Measurements from ENCODE around the gene EML1.
A peak's percentile ranks its signal among the peaks of the same experiment; 100 is the strongest.

Gene EML1

DNA sequence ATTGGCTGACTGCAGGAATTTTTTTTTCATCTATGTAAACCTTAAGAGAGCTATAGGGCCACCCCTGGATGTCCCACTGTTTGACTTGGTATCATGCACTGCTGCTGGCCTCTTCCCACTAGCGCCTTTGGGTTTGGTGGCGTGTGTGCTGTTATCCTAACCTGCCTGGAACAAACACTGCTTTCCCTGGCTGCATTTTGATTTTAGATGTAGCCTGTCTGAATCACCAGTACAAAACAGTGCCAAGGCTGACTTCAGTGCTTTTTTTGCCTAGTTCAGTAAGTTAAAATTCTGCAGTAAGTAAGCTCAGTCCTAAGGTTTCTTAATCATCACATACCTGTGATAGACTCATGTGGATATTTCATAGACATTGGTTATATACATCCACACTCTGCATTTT is 99.2 kb downstream of the EML1 start:
- ChIA-PET POLR2A (no interaction called here), CTCF (interaction anchor here (0.9 kb wide), 1 partner anchor 159 kb away, joined by 3 read pairs; no protein-coding TSS in a partner anchor)
- no peak for DNase-seq
- Histone ChIP-seq H3K4me1 (ENCODE audit: control extremely low read depth in 1 of 4, control insufficient read depth in 4 of 4, insufficient read depth in 4 of 4, low read length in 3 of 4) (no peaks in the 10 kb centered on the region), H3K27me3 (replicated peaks in 2 of 5; ENCODE audit: control insufficient read depth in 4 of 5, insufficient read depth in 5 of 5, low read length in 4 of 5) (peaks cover 0 to 22% (median 14%) of the 10 kb centered on the region in 5 experiments), H3K9me3 (ENCODE audit: control extremely low read depth in 1 of 5, control insufficient read depth in 4 of 5, insufficient read depth in 2 of 5, low read depth in 1 of 5, low read length in 4 of 5) (no peaks in the 10 kb centered on the region), H3K4me3 (ENCODE audit: control insufficient read depth in 1 of 7, extremely low read depth in 1 of 7, insufficient read depth in 4 of 7, low read depth in 2 of 7, low read length in 6 of 7) (no peak overlapping the region), H3K27ac (ENCODE audit: insufficient read depth in 1 of 2, low read depth in 1 of 2, low read length in 2 of 2, poor library complexity in 1 of 2, severe bottlenecking in 2 of 2) (no peak overlapping the region), H3K36me3 (ENCODE audit: control insufficient read depth in 4 of 4, insufficient read depth in 4 of 4, low read length in 3 of 4) (no peaks in the 10 kb centered on the region)
- WGBS (ENCODE audit: insufficient coverage) = 100% methylated on average over 1 of the region's 2 CpGs

- Histone ChIP-seq H3K4me1 (ENCODE audit: control extremely low read depth in 1 of 4, control insufficient read depth in 4 of 4, insufficient read depth in 4 of 4, low read length in 3 of 4) (no peaks in the 10 kb centered on the region), H3K27me3 (replicated peaks in 2 of 5; ENCODE audit: control insufficient read depth in 4 of 5, insufficient read depth in 5 of 5, low read length in 4 of 5) (peaks cover 0 to 11% (median 5%) of the 10 kb centered on the region in 5 experiments), H3K27ac (ENCODE audit: insufficient read depth in 1 of 2, low read depth in 1 of 2, low read length in 2 of 2, poor library complexity in 1 of 2, severe bottlenecking in 2 of 2) (no peak overlapping the region), H3K9me3 (ENCODE audit: control extremely low read depth in 1 of 5, control insufficient read depth in 4 of 5, insufficient read depth in 2 of 5, low read depth in 1 of 5, low read length in 4 of 5) (no peaks in the 10 kb centered on the region), H3K4me3 (ENCODE audit: control insufficient read depth in 1 of 7, extremely low read depth in 1 of 7, insufficient read depth in 4 of 7, low read depth in 2 of 7, low read length in 6 of 7) (no peak overlapping the region), H3K36me3 (ENCODE audit: control insufficient read depth in 4 of 4, insufficient read depth in 4 of 4, low read length in 3 of 4) (no peaks in the 10 kb centered on the region)
- POLR2A ChIA-PET = no interaction called here
- CTCF ChIA-PET = interaction anchor here (1.0 to 2.2 kb wide), 3 partner anchors 9 to 291 kb away, joined by 3 to 7 read pairs (median 4); no protein-coding TSS in a partner anchor
- no CpG with 5 or more reads among the region's 3 CpGs for WGBS (ENCODE audit: insufficient coverage)
- DNase-seq = no peak
Observed at GRCh38 chr14:99896361-99896760, 103.1 kb downstream of the EML1 start.

DNA sequence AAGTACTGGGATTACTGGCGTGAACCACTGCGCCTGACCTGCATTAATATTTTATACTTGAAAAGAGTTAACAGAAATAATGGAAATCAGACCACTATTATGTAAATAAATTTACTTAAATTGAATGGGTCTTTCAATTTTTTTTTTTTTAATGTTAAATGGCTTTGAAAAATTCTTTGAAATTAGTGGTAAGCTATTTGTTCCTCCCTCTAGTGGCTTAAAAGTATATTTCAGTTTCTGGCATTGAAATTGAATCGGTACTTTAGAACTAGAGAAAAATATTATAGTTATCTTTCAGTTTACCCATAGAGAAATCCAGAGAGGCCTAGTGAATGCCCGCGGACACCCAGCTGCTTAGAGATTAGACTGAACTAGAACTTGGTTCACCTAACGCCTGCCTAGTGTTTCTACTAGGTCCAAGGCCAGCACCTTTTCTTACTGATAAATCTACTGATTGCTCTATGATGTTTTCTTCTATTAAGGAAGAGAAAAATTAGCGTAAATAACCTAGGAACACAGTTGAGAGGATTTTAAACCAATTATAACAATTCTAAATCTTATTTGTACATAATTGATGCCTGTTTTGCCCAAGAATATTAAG is 106.5 kb downstream of the EML1 start:
- no peaks in the 10 kb centered on the region for H3K36me3 ChIP-seq (ENCODE audit: control insufficient read depth in 4 of 4, insufficient read depth in 4 of 4, low read length in 3 of 4)
- no peak overlapping the region for H3K4me3 ChIP-seq (ENCODE audit: control insufficient read depth in 1 of 7, extremely low read depth in 1 of 7, insufficient read depth in 4 of 7, low read depth in 2 of 7, low read length in 6 of 7)
- peaks cover 0 to 8% (median 0%) of the 10 kb centered on the region in 5 experiments for H3K9me3 ChIP-seq (ENCODE audit: control extremely low read depth in 1 of 5, control insufficient read depth in 4 of 5, insufficient read depth in 2 of 5, low read depth in 1 of 5, low read length in 4 of 5)
- H3K4me1 ChIP-seq (ENCODE audit: control extremely low read depth in 1 of 4, control insufficient read depth in 4 of 4, insufficient read depth in 4 of 4, low read length in 3 of 4) = no peaks in the 10 kb centered on the region
- ChIA-PET CTCF (interaction anchor here (1.1 to 2.0 kb wide), 6 partner anchors 10 to 46 kb away, joined by 4 to 7 read pairs (median 4); no protein-coding TSS in a partner anchor), POLR2A (no interaction called here)
- H3K27ac ChIP-seq (ENCODE audit: insufficient read depth in 1 of 2, low read depth in 1 of 2, low read length in 2 of 2, poor library complexity in 1 of 2, severe bottlenecking in 2 of 2) = no peak overlapping the region
- H3K27me3 ChIP-seq (replicated peaks in 2 of 5; ENCODE audit: control insufficient read depth in 4 of 5, insufficient read depth in 5 of 5, low read length in 4 of 5) = peaks cover 0 to 3% (median 2%) of the 10 kb centered on the region in 5 experiments
- WGBS (ENCODE audit: insufficient coverage) = 81% methylated on average over 3 of the region's 7 CpGs
- DNase-seq = peak; percentile 19 to 50 (median 45)

DNA sequence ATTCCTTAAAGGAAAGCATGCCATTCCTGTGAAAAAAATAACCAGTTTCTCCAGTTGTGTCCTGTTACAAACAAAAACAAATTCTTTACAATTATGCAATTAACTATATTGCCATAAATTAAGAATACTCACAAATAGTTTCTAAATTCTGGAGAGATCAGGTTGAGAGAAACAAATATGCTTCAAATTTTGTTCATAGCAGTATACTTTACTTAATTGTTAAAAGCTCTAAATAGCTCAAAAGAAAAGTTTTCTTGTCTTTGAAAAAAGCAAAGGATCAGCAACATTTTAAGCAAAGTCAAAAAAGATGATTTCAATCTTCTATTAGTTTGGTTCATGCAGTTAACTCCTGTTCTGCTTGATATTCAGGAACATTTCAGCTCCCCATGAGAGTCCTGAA is 109.7 kb downstream of the EML1 start:
- no peak overlapping the region for H3K4me3 ChIP-seq (ENCODE audit: control insufficient read depth in 1 of 7, extremely low read depth in 1 of 7, insufficient read depth in 4 of 7, low read depth in 2 of 7, low read length in 6 of 7)
- no peak overlapping the region for H3K27ac ChIP-seq (ENCODE audit: insufficient read depth in 1 of 2, low read depth in 1 of 2, low read length in 2 of 2, poor library complexity in 1 of 2, severe bottlenecking in 2 of 2)
- ChIA-PET POLR2A (no interaction called here), CTCF (no interaction called here)
- H3K27me3 ChIP-seq (replicated peaks in 2 of 5; ENCODE audit: control insufficient read depth in 4 of 5, insufficient read depth in 5 of 5, low read length in 4 of 5) = peaks cover 0 to 5% (median 0%) of the 10 kb centered on the region in 5 experiments
- no peak for DNase-seq
- no peaks in the 10 kb centered on the region for H3K4me1 ChIP-seq (ENCODE audit: control extremely low read depth in 1 of 4, control insufficient read depth in 4 of 4, insufficient read depth in 4 of 4, low read length in 3 of 4)
- H3K9me3 ChIP-seq (ENCODE audit: control extremely low read depth in 1 of 5, control insufficient read depth in 4 of 5, insufficient read depth in 2 of 5, low read depth in 1 of 5, low read length in 4 of 5) = peaks cover 0 to 8% (median 0%) of the 10 kb centered on the region in 5 experiments
- no peaks in the 10 kb centered on the region for H3K36me3 ChIP-seq (ENCODE audit: control insufficient read depth in 4 of 4, insufficient read depth in 4 of 4, low read length in 3 of 4)

DNA sequence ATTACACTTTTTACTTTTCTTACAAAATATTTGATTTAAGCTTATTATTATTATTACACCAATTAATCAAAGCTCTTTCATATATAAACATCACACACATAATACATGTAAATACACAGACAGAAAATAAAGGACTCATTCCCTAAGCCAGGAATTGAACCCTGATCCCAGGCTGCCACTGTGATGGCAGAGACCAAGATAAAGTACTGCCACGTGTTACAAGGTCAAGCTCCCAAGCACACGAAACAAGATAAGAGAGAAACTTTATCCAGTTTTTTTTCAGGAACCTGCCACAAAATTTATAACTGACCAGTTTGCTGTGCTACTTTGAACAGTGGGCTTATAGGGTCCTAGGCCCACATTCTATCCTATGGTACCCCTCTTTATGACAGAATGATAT is 111.3 kb downstream of the EML1 start:
- Histone ChIP-seq H3K9me3 (ENCODE audit: control extremely low read depth in 1 of 5, control insufficient read depth in 4 of 5, insufficient read depth in 2 of 5, low read depth in 1 of 5, low read length in 4 of 5) (peaks cover 0 to 8% (median 0%) of the 10 kb centered on the region in 5 experiments), H3K27me3 (replicated peaks in 2 of 5; ENCODE audit: control insufficient read depth in 4 of 5, insufficient read depth in 5 of 5, low read length in 4 of 5) (peaks cover 0 to 12% (median 0%) of the 10 kb centered on the region in 5 experiments), H3K36me3 (ENCODE audit: control insufficient read depth in 4 of 4, insufficient read depth in 4 of 4, low read length in 3 of 4) (no peaks in the 10 kb centered on the region), H3K27ac (ENCODE audit: insufficient read depth in 1 of 2, low read depth in 1 of 2, low read length in 2 of 2, poor library complexity in 1 of 2, severe bottlenecking in 2 of 2) (no peak overlapping the region), H3K4me3 (ENCODE audit: control insufficient read depth in 1 of 7, extremely low read depth in 1 of 7, insufficient read depth in 4 of 7, low read depth in 2 of 7, low read length in 6 of 7) (no peak overlapping the region), H3K4me1 (ENCODE audit: control extremely low read depth in 1 of 4, control insufficient read depth in 4 of 4, insufficient read depth in 4 of 4, low read length in 3 of 4) (no peaks in the 10 kb centered on the region)
- CTCF ChIA-PET = interaction anchor here (0.7 to 1.5 kb wide), 2 partner anchors 42 to 1597 kb away, joined by 3 to 5 read pairs; no protein-coding TSS in a partner anchor
- POLR2A ChIA-PET = no interaction called here
- 89% methylated on average over 2 of the region's 2 CpGs for WGBS (ENCODE audit: insufficient coverage)
- DNase-seq = no peak

DNA sequence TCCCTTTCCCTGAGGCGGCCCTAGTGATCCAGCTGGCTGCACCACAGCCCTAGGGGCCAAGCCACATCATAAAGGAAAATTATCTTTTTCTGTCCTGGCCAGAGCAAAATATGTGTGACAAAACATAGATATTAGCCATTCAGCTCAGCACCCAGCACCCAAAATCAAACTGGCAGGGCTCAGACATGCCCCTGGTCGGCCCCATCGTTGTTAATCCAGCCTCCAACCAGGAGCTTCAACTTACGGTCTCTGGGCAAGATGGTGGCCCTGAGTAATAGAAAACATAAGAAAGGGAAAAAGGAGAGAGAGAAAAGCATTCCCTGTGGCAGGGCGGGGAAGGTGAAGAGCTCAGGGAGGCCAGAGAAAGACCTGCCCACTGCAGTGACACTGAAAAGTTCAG is 111.9 kb downstream of the EML1 start:
- 84% methylated on average over 2 of the region's 5 CpGs for WGBS (ENCODE audit: insufficient coverage)
- POLR2A ChIA-PET = no interaction called here

DNA sequence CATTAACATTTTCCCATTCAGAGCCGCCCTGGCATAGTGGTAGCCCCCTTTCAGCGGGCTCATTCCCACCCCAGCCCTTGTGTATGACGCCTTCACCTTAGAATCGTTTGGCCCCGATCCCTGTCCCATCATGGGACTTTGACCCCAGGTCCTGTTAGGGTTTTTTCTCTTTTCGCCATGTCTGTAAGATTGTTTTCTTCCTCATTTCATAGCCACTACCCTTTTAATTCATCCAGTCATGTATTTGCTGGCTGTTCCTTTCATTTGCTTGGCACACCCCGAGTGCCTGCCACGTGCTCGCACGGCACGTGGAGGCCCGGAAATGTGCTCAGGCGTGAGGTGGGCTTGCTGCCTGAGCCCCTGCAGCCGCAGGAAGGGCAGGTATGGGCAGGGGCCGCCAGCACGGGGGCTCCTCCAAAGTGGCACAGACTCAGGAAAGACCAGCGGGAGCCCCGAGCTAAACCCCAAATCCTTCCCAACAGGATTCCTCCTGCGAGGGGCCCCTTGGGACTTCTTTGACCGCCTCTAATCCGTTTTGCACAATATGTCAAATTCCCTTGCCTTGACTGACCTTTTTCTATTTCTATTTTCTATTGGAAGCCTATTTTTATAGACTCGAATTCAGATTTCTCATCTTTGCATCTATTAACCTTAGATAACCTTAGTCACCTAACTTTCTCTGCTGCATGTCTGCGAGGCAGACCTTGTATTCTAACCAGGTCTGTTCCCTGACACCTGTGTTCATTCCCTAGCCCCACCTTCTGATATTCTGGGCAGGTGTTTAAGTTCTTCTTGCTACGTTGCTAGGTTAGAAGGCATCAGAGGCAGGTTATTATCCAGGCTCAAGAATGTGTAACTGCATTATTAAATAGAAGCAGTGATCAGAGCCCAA is 114.8 kb downstream of the EML1 start:
- Histone ChIP-seq H3K27me3 (replicated peaks in 2 of 5; ENCODE audit: control insufficient read depth in 4 of 5, insufficient read depth in 5 of 5, low read length in 4 of 5) (peaks cover 0 to 40% (median 10%) of the 10 kb centered on the region in 5 experiments), H3K4me3 (ENCODE audit: control insufficient read depth in 1 of 7, extremely low read depth in 1 of 7, insufficient read depth in 4 of 7, low read depth in 2 of 7, low read length in 6 of 7) (no peak overlapping the region), H3K4me1 (ENCODE audit: control extremely low read depth in 1 of 4, control insufficient read depth in 4 of 4, insufficient read depth in 4 of 4, low read length in 3 of 4) (no peaks in the 10 kb centered on the region), H3K9me3 (ENCODE audit: control extremely low read depth in 1 of 5, control insufficient read depth in 4 of 5, insufficient read depth in 2 of 5, low read depth in 1 of 5, low read length in 4 of 5) (peaks cover 0 to 1% (median 0%) of the 10 kb centered on the region in 5 experiments), H3K36me3 (ENCODE audit: control insufficient read depth in 4 of 4, insufficient read depth in 4 of 4, low read length in 3 of 4) (no peaks in the 10 kb centered on the region), H3K27ac (ENCODE audit: insufficient read depth in 1 of 2, low read depth in 1 of 2, low read length in 2 of 2, poor library complexity in 1 of 2, severe bottlenecking in 2 of 2) (no peak overlapping the region)
- ChIA-PET POLR2A (no interaction called here), CTCF (no interaction called here)
- 96% methylated on average over 23 of the region's 24 CpGs for WGBS (ENCODE audit: insufficient coverage)
- no peak for DNase-seq

More for the DNA sequence above, 111.9 kb downstream of the EML1 start:
- CTCF ChIA-PET = interaction anchor here (1.5 kb wide), 1 partner anchor 42 kb away, joined by 5 read pairs; no protein-coding TSS in a partner anchor
- H3K27ac ChIP-seq (ENCODE audit: insufficient read depth in 1 of 2, low read depth in 1 of 2, low read length in 2 of 2, poor library complexity in 1 of 2, severe bottlenecking in 2 of 2) = no peak overlapping the region
- H3K4me1 ChIP-seq (ENCODE audit: control extremely low read depth in 1 of 4, control insufficient read depth in 4 of 4, insufficient read depth in 4 of 4, low read length in 3 of 4) = no peaks in the 10 kb centered on the region
- no peak overlapping the region for H3K4me3 ChIP-seq (ENCODE audit: control insufficient read depth in 1 of 7, extremely low read depth in 1 of 7, insufficient read depth in 4 of 7, low read depth in 2 of 7, low read length in 6 of 7)
- H3K27me3 ChIP-seq (replicated peaks in 2 of 5; ENCODE audit: control insufficient read depth in 4 of 5, insufficient read depth in 5 of 5, low read length in 4 of 5) = peaks cover 0 to 16% (median 0%) of the 10 kb centered on the region in 5 experiments
- no peaks in the 10 kb centered on the region for H3K36me3 ChIP-seq (ENCODE audit: control insufficient read depth in 4 of 4, insufficient read depth in 4 of 4, low read length in 3 of 4)
- no peak for DNase-seq
- peaks cover 0 to 8% (median 0%) of the 10 kb centered on the region in 5 experiments for H3K9me3 ChIP-seq (ENCODE audit: control extremely low read depth in 1 of 5, control insufficient read depth in 4 of 5, insufficient read depth in 2 of 5, low read depth in 1 of 5, low read length in 4 of 5)

Measured in common myeloid progenitor, CD34-positive (primary cell).